Activated CD4-positive, alpha-beta memory T cell treated with anti-CD3 and anti-CD28 coated beads, Interleukin-2, amount 10 ng/mL, durations not matched to agents 7 days and 5 days (primary cell): ENCODE data around the gene COLEC12. TPM values are rescaled to one million over a fixed set of nuclear protein-coding genes. Genes with fewer than 3 reads are reported as not detected.
"Not testable (repeated sequence)": the region's sequence is repeated elsewhere in the genome, so short reads cannot be mapped to it uniquely, and the experiment has no call there.

Experiments used
- CTCF ChIA-PET: fragments of 350-600 bp; sonication (Branson Sonifier 250); formaldehyde crosslinking; loops from one replicate; lab custom pipeline; 2021; ENCODE audit warnings: antibody characterized with exemption, inconsistent platforms; lab: Charles Lee
- POLR2A ChIA-PET: fragments of 350-600 bp; sonication (Branson Sonifier 250); formaldehyde crosslinking; loops from one replicate; lab custom pipeline; 2021; ENCODE audit warnings: antibody characterized with exemption; lab: Charles Lee
- DNase-seq: peaks from one replicate; pipeline ENCODE4 v3.0.0-alpha.2; 2020
- H3K27ac Mint-ChIP-seq: one replicate; pipeline ENCODE4 v1.8.0; 2021; ENCODE audit warnings: mild to moderate bottlenecking, mixed read lengths
- H3K27me3 Mint-ChIP-seq: one replicate; pipeline ENCODE4 v1.8.0; 2021; ENCODE audit warnings: mixed read lengths
- H3K36me3 Mint-ChIP-seq: one replicate; pipeline ENCODE4 v1.8.0; 2021; ENCODE audit warnings: low read depth, mixed read lengths
- H3K4me1 Mint-ChIP-seq: one replicate; pipeline ENCODE4 v1.8.0; 2021; ENCODE audit warnings: mixed read lengths
- H3K4me3 Mint-ChIP-seq: one replicate; pipeline ENCODE4 v1.8.0; 2021; ENCODE audit warnings: mild to moderate bottlenecking, mixed read lengths
- H3K9me3 Mint-ChIP-seq: one replicate; pipeline ENCODE4 v1.8.0; 2021; ENCODE audit warnings: mixed read lengths
- total RNA-seq, 2 experiments: library from RNA; stranded (reverse); gene quantifications; one replicate each; pipeline ENCODE4 v1.2.3, GENCODE V29; 2021

Gene COLEC12
- total RNA-seq, 2 experiments from 2014 or later: not detected

GRCh38 chr18:305003-305501, 195.4 kb downstream of the COLEC12 start:
- no peak for DNase-seq
- H3K9me3 Mint-ChIP-seq: no peaks in the 10 kb centered on the region
- ChIA-PET POLR2A (no interaction called here), CTCF (no interaction called here)
- no peaks in the 10 kb centered on the region for H3K36me3 Mint-ChIP-seq
- peaks cover 8% of the 10 kb centered on the region for H3K27me3 Mint-ChIP-seq
- no peaks in the 10 kb centered on the region for H3K4me1 Mint-ChIP-seq
- no peak overlapping the region for H3K4me3 Mint-ChIP-seq
- H3K27ac Mint-ChIP-seq: no peak overlapping the region

- Mint-ChIP-seq H3K27ac (no peak overlapping the region), H3K36me3 (no peaks in the 10 kb centered on the region), H3K27me3 (peaks cover 8% of the 10 kb centered on the region), H3K4me3 (no peak overlapping the region), H3K4me1 (no peaks in the 10 kb centered on the region), H3K9me3 (no peaks in the 10 kb centered on the region)
- ChIA-PET CTCF (no interaction called here), POLR2A (interaction anchor here (1.1 kb wide), 1 partner anchor 35 kb away, joined by 3 read pairs; the partner anchor contains the start of gene THOC1)
- DNase-seq: no peak
These were observed 196.9 kb downstream of the COLEC12 start for GRCh38 chr18:303607-304006.

- ChIA-PET POLR2A (no interaction called here), CTCF (no interaction called here)
- Mint-ChIP-seq H3K4me1 (no peaks in the 10 kb centered on the region), H3K27me3 (peaks cover 8% of the 10 kb centered on the region), H3K9me3 (no peaks in the 10 kb centered on the region), H3K27ac (no peak overlapping the region), H3K4me3 (no peak overlapping the region), H3K36me3 (no peaks in the 10 kb centered on the region)
- DNase-seq: no peak
These were observed 197.5 kb downstream of the COLEC12 start for GRCh38 chr18:303011-303410.

- no peaks in the 10 kb centered on the region for H3K9me3 Mint-ChIP-seq
- no peaks in the 10 kb centered on the region for H3K36me3 Mint-ChIP-seq
- no peaks in the 10 kb centered on the region for H3K4me1 Mint-ChIP-seq
- H3K27ac Mint-ChIP-seq: no peak overlapping the region
- ChIA-PET POLR2A (no interaction called here), CTCF (no interaction called here)
- peaks cover 8% of the 10 kb centered on the region for H3K27me3 Mint-ChIP-seq
- no peak for DNase-seq
- no peak overlapping the region for H3K4me3 Mint-ChIP-seq
These were observed 198.4 kb downstream of the COLEC12 start for GRCh38 chr18:302097-302496.

- Mint-ChIP-seq H3K9me3 (no peaks in the 10 kb centered on the region), H3K4me1 (no peaks in the 10 kb centered on the region), H3K36me3 (no peaks in the 10 kb centered on the region), H3K27ac (no peak overlapping the region), H3K27me3 (peaks cover 1% of the 10 kb centered on the region), H3K4me3 (no peak overlapping the region)
- POLR2A ChIA-PET: no interaction called here
- CTCF ChIA-PET: no interaction called here
- DNase-seq: no peak
These were observed 202.6 kb downstream of the COLEC12 start for GRCh38 chr18:297936-298335.

- CTCF ChIA-PET: no interaction called here
- no peak overlapping the region for H3K4me3 Mint-ChIP-seq
- POLR2A ChIA-PET: no interaction called here
These were observed 204.6 kb downstream of the COLEC12 start for GRCh38 chr18:295756-296490.

GRCh38 chr18:294566-294965, 205.9 kb downstream of the COLEC12 start:
- no peaks in the 10 kb centered on the region for H3K27me3 Mint-ChIP-seq
- no peaks in the 10 kb centered on the region for H3K36me3 Mint-ChIP-seq
- H3K4me3 Mint-ChIP-seq: no peak overlapping the region
- POLR2A ChIA-PET: no interaction called here
- no peak for DNase-seq
- H3K9me3 Mint-ChIP-seq: no peaks in the 10 kb centered on the region
- H3K4me1 Mint-ChIP-seq: no peaks in the 10 kb centered on the region
- H3K27ac Mint-ChIP-seq: no peak overlapping the region
- CTCF ChIA-PET: no interaction called here

More at GRCh38 chr18:295756-296490, 204.6 kb downstream of the COLEC12 start:
- no peak overlapping the region for H3K27ac Mint-ChIP-seq
- no peak for DNase-seq
- H3K9me3 Mint-ChIP-seq: no peaks in the 10 kb centered on the region
- H3K27me3 Mint-ChIP-seq: peaks cover 1% of the 10 kb centered on the region
- H3K4me1 Mint-ChIP-seq: no peaks in the 10 kb centered on the region
- H3K36me3 Mint-ChIP-seq: no peaks in the 10 kb centered on the region

GRCh38 chr18:293536-293935, 207.0 kb downstream of the COLEC12 start:
- Mint-ChIP-seq H3K27ac (no peak overlapping the region), H3K9me3 (no peaks in the 10 kb centered on the region), H3K4me3 (no peak overlapping the region), H3K4me1 (no peaks in the 10 kb centered on the region), H3K36me3 (no peaks in the 10 kb centered on the region), H3K27me3 (peaks cover 1% of the 10 kb centered on the region)
- ChIA-PET POLR2A (no interaction called here), CTCF (interaction anchor here (0.6 kb wide), 1 partner anchor 408 kb away, joined by 6 read pairs; no protein-coding TSS in a partner anchor)
- no peak for DNase-seq

GRCh38 chr18:292271-292670, 208.2 kb downstream of the COLEC12 start:
- ChIA-PET CTCF (no interaction called here), POLR2A (no interaction called here)
- H3K4me1 Mint-ChIP-seq: no peaks in the 10 kb centered on the region
- no peak for DNase-seq
- no peak overlapping the region for H3K4me3 Mint-ChIP-seq
- H3K27ac Mint-ChIP-seq: no peak overlapping the region
- H3K27me3 Mint-ChIP-seq: peaks cover 6% of the 10 kb centered on the region
- H3K9me3 Mint-ChIP-seq: no peaks in the 10 kb centered on the region
- H3K36me3 Mint-ChIP-seq: no peaks in the 10 kb centered on the region

GRCh38 chr18:289970-290369, 210.5 kb downstream of the COLEC12 start:
- H3K27ac Mint-ChIP-seq, H3K36me3 Mint-ChIP-seq, CTCF ChIA-PET, POLR2A ChIA-PET, H3K4me3 Mint-ChIP-seq, H3K9me3 Mint-ChIP-seq, H3K4me1 Mint-ChIP-seq, DNase-seq: not testable (repeated sequence)
- H3K27me3 Mint-ChIP-seq: peaks cover 17% of the 10 kb centered on the region

- H3K4me3 Mint-ChIP-seq: no peak overlapping the region
- ChIA-PET POLR2A (no interaction called here), CTCF (no interaction called here)
- no peaks in the 10 kb centered on the region for H3K4me1 Mint-ChIP-seq
- peaks cover 17% of the 10 kb centered on the region for H3K27me3 Mint-ChIP-seq
- H3K27ac Mint-ChIP-seq: no peak overlapping the region
- no peaks in the 10 kb centered on the region for H3K9me3 Mint-ChIP-seq
- no peak for DNase-seq
- H3K36me3 Mint-ChIP-seq: no peaks in the 10 kb centered on the region
These were observed 211.5 kb downstream of the COLEC12 start for GRCh38 chr18:289026-289425.

- DNase-seq: no peak
- H3K9me3 Mint-ChIP-seq: no peaks in the 10 kb centered on the region
- ChIA-PET CTCF (no interaction called here), POLR2A (no interaction called here)
- peaks cover 21% of the 10 kb centered on the region for H3K27me3 Mint-ChIP-seq
- H3K27ac Mint-ChIP-seq: no peak overlapping the region
- no peaks in the 10 kb centered on the region for H3K4me1 Mint-ChIP-seq
- no peak overlapping the region for H3K4me3 Mint-ChIP-seq
- no peaks in the 10 kb centered on the region for H3K36me3 Mint-ChIP-seq
These were observed 213.8 kb downstream of the COLEC12 start for GRCh38 chr18:286515-287310.

GRCh38 chr18:285817-286216, 214.7 kb downstream of the COLEC12 start:
- Mint-ChIP-seq H3K36me3 (no peaks in the 10 kb centered on the region), H3K4me1 (no peaks in the 10 kb centered on the region), H3K27ac (no peak overlapping the region), H3K27me3 (peaks cover 27% of the 10 kb centered on the region), H3K9me3 (no peaks in the 10 kb centered on the region), H3K4me3 (no peak overlapping the region)
- DNase-seq: no peak
- ChIA-PET CTCF (no interaction called here), POLR2A (no interaction called here)
